GM21723 (cell line): ENCODE data around the gene BMP8B.
A peak's percentile ranks its signal among the peaks of the same experiment; 100 is the strongest.
"Not testable (repeated sequence)": the region's sequence is repeated elsewhere in the genome, so short reads cannot be mapped to it uniquely, and the experiment has no call there.

Experiments used
- ATAC-seq: cut with Tn5 transposase; IDR thresholded peaks from one replicate; pipeline ENCODE4 v1.9.1; 2021; ENCODE audit warnings: mild to moderate bottlenecking, moderate library complexity; ENCODE audit not compliant: unreplicated experiment

BMP8B gene

GRCh38 chr1:39779137-39779536 lies 9.5 kb downstream of the BMP8B start:
- no peak for ATAC-seq

DNA sequence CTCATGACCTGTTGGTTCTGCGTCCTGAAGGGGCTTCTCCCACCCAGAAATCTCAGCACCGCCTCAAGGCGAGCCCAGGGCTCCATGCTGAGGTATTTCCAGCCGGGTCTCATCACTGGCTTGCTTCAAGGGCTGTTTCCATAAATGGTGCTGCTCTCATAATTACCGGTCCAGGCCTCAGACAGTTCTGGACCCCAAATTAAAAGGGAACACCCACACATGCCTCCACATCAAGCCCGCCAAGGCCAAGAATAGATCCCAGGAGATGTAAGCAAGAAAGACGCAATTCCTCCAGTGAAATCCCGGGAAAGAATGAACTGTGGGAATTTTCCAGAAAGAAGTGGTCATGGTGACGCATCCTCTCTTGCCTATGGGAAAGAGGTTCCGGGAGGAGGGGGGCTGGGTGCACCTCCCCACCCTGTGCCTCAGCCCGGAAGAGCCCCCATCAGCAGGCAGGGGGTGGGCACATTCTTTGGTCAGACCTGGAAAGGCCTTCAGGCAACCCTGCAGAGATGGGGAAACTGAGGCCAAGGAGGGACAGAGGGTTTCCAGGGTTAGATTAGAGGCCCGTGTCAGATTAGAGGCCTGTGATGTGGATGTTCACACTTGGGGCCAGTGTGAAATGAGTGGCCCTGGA lies 10.1 kb downstream of the BMP8B start:
- not testable (repeated sequence) for ATAC-seq

DNA sequence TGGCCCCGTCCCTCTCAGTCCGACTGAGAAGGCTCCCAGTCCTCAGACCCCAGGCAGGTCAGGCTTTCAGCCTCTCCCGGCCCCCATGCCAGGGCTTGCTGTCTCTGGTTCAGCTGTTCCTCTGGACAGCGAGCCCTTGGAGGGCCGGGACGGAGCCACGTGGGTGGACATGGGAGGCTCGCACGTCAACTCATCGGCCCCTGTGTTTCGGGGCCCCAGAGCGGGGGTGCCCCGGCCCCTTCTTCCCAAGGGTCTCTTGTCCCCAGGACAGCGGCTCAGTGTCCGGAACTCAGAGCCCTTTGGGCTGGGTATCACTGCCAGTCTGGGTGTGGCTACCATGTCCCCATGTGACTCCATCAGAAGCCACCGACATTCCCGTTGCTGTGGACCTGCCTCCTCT lies 10.8 kb downstream of the BMP8B start:
- not testable (repeated sequence) for ATAC-seq

- no peak for ATAC-seq
Measured at GRCh38 chr1:39777306-39777705, 11.4 kb downstream of the BMP8B start.

- no peak for ATAC-seq
Measured at GRCh38 chr1:39776886-39777285, 11.8 kb downstream of the BMP8B start.

DNA sequence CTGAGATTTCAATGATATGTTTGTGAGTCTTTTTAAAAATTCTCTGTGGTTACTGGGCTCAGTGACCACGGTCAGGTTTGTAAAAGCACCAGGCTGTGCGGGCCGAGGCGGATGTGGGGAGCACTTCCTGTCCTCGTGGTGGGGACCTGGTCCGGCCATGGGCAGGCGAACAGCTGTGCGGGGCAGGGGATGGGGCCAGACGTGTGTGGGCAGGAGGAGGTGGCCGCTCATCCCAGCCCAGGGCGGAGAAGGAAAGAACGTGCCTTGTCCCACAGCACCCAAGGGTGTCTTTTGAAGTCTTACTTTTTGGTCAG lies 12.3 kb downstream of the BMP8B start:
- ATAC-seq, result peak; percentile 78

DNA sequence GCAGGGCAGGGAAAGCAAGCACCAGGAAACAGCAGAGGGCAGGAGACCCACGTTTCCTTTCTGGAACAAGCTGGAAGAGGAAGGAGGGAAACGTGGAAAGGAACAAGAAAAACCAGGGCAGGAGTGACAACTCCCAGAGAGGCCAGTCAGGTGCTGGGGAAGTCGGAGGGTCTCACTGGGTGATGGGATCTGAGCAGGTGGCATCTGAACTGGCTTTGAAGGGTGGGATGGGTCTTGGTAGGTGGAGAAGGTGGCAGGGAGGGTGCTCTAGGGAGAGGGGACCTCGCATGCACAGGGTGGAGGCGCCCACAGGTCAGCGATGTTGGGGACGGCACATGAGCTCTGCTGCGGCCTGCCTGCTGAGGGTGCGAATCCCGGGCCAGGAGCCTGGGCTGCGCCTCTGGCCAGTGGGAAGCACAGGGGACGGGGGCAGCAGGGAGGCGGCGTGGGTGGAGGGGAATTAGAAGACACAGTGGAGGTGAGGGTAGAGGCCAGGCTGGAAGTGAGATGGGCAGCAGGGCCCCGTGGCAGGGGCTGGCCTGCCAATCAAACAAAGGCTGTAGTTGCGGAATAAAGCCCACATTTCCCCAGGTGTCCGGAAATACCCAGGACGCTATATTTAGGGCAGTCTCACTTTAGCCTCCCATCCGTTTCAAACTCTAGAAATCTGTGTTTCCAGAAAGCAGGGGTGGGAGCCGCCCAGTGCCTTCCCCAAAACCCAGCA lies 12.8 kb downstream of the BMP8B start:
- not testable (repeated sequence) for ATAC-seq

GRCh38 chr1:39775141-39775540 lies 13.5 kb downstream of the BMP8B start:
- not testable (repeated sequence) for ATAC-seq

DNA sequence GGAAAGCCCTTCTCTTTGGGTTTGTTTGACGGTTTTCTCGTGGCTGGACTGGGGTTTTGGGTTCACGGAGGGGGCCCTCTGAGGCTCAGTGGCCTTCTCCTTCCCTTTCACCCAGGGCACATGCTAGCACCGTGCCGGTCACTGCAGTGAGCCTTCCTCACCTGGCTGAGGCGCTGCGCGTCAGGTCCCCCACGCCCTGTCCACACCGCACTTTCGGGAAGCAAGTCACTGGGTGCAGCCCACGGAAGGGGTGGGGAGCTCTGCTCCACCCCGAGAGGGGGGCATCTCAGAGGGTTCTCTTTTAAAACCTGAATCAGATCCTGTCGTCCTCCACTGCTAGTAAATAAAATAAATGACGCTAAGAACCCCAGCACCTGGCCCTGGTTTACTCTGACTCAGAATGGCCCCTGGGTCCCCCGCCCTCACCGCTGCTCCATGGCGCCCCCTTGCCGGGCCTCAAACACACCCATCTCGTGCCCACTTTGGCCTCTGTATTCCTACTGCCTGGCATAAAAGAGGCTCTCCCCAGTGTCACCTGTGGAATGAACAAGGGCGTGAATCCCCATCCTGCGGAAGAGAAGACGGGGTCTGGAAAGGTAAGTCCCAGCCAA lies 15.2 kb downstream of the BMP8B start:
- ATAC-seq, result not testable (repeated sequence)

GRCh38 chr1:39771022-39771532 lies 17.6 kb downstream of the BMP8B start, which contains the start of gene OXCT2:
TSS of gene OXCT2 (minus strand) at chr1:39771348. CDS start at chr1:39771255, 93 bp downstream.
- not testable (repeated sequence) for ATAC-seq

DNA sequence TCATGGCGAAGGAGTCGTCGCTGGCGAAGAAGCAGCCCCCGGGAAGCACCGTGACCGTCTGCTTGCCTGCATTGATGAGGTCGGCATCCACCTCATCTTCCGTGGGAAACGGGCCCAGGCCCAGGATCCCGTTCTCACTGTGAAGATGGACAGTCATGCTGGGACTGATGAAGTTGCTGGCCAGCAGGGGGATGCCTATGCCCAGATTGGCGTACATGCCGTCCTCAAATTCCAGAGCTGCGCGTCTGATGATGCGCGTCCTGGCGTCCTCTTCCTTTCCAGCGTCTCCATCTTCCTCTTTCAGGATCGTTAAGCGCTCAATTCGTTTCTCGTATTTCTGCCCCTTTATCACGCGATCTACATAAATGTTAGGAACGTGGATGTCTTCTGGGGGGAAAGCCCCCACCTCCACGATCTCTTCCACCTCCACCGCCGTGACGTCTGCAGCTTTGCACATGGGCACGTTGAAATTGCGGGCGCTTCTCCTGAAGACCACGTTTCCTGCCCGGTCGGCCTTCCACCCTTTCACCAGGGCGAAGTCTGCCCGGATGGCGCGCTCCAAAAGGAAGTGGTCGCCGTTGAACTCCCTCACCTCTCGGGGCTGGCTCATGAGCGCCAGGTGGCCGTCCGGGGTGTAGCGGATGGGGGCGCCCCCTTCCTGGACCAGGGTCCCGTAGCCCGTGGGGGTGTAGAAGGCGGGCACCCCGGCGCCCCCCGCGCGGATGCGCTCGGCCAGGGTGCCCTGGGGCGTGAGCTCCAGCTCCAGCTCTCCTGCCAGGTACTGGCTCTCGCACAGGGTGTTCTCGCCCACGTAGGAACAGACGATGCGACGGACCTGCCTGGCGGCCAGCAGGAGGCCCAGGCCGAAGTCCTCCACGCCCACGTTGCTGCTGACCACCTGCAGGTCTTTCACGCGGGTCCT lies 18.3 kb downstream of the BMP8B start:
- ATAC-seq, result not testable (repeated sequence)

DNA sequence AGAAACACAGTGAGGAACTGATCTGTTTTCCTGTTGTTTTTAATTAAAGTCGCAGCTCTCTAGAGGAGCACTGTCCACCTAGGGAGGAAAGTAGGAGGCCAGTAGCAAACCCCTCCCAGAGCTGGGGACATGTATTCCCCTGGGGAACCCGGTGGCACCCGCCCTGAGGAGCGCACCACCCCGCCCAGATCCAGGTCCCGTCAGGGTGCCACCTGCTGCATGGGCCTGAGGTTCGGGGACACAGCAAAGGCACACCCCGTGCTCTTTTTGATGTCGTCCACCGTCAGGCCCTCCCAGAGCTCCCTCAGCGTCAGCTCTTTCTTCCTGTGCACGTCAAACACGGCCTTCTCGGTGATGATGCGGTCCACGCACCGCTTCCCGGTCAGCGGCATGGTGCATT lies 19.2 kb downstream of the BMP8B start:
- ATAC-seq, result not testable (repeated sequence)

GRCh38 chr1:39766466-39766865 lies 22.2 kb downstream of the BMP8B start:
- ATAC-seq, result not testable (repeated sequence)

- ATAC-seq, result not testable (repeated sequence)
Measured at GRCh38 chr1:39764512-39764911, 24.2 kb downstream of the BMP8B start.

- not testable (repeated sequence) for ATAC-seq
Measured at GRCh38 chr1:39763619-39764374, 24.9 kb downstream of the BMP8B start.

DNA sequence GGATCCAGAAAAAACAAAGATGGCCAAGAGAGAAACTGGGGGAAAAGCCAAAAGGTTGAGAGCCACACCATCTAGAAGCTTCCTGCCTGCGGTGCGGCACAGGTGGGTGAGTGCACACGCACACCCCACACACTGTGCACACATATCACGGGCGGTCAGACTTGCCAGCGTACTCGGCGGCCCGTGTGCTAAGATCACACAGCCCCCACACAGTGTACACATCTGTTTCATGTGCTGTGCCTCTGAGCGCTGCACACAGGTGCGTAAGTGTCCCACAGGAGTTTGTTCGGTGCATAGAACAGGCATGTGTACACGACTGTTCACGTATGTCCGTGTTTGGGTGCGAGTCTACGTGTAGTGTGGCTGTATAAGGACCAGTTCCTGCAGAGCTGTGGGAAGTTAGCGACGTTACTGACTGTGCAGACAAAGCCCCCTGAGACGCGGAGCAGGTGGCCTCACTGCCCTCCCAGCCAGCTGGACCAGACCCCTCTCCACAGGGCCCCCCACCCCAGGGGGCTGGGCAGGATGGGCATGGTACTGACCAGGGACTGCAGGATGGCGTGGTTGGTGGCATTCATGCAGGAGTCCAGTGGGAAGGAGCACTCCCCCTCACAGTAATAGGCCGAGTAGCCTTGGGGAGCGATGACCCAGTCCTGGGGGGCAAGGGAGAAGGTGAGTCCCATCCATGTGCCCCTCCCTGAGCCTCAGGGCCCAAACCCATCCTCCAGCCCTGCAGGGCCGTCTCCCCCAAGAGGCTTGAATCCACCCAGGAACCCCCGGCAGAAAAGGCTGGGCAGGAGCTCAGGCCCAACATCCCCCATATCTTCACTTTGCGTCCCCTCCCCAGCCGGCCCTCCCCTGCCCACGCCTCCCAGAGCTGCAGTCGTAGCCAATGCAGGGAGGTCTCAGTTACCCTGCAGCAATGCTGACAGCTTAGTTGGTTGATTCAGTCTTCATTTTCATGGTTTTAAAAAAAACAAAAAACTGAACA lies 25.8 kb downstream of the BMP8B start:
- no peak for ATAC-seq

GRCh38 chr1:39761557-39762260 lies 27.0 kb downstream of the BMP8B start:
- no peak for ATAC-seq

DNA sequence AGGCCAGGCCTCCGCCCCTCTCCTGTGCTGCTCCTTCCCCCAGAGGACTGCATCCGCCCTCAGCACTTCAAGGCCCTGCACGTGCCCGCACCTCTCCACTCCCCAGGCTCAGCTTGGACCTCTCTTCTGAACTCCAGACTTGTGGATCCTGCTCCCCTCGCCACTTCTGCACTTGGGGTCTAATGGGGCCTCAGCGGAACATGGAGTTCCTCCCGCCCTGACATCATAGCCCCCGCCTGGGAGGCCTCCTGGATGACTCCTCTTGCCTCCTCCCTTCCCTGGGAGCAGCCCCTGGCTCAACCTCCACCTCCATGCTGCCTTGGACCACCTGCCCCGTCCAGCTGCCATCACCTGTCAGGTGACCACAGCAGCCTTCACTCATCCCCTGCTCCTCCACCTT lies 27.6 kb downstream of the BMP8B start:
- ATAC-seq, result no peak
